Measurements from ENCODE around the gene HOXA7. TPM values are rescaled to one million over a fixed set of nuclear protein-coding genes. Genes with fewer than 3 reads are reported as not detected.

HOXA7 gene
- total RNA-seq: 1 to 10 TPM; 4.7 to 9.1 (median 7.3) TPM
- 10 to 100 TPM; 18.0 to 23.9 (median 18.0) TPM for polyA plus RNA-seq

GRCh38 chr7:27156508-27156898, at the start of gene HOXA7:
Gene HOXA7 (minus strand): TSS chr7:27156675. CDS start chr7:27156545, 130 bp downstream.
- H3K4me1 ChIP-seq: peaks cover 0 to 53% (median 43%) of the 10 kb centered on the region in 4 donors
- intact Hi-C loops (cut with DNase I): loop anchor here (5.0 kb wide), 2 partner anchors 299 to 1204 kb away; no protein-coding TSS in a partner anchor
- peak within 1 kb of the TSS in 3 of 4 donors; percentile 83 to 96 (median 91) for H3K27ac ChIP-seq
- DNase-seq: peak; percentile 96
- peak; percentile 8 to 39 for TF ChIP-seq POLR2A (IDR thresholded peaks at IDR 0.05)
- TF ChIP-seq CTCF (IDR thresholded peaks at IDR 0.05): no peak
- no peak for TF ChIP-seq EP300 (IDR thresholded peaks at IDR 0.05)
- peak; percentile 60 to 79 (median 74) for TF ChIP-seq POLR2AphosphoS5 (IDR thresholded peaks at IDR 0.05)
- H3K27me3 ChIP-seq: no peaks in the 10 kb centered on the region
- H3K9me3 ChIP-seq: no peaks in the 10 kb centered on the region
- peak within 1 kb of the TSS; percentile 51 to 76 (median 64) for H3K4me3 ChIP-seq
- H3K36me3 ChIP-seq: no peaks in the 10 kb centered on the region
- WGBS, 2 donors: 1% methylated on average over 33 of the region's 33 CpGs

- WGBS, 2 donors: 4 to 7% methylated on average over 52 of the region's 52 CpGs
- Histone ChIP-seq H3K9me3 (no peaks in the 10 kb centered on the region), H3K27ac (peak overlapping the region in 2 of 4 donors; percentile 2 to 51), H3K27me3 (peaks cover 17 to 80% (median 20%) of the 10 kb centered on the region in 3 donors), H3K36me3 (no peaks in the 10 kb centered on the region), H3K4me3 (peak overlapping the region; percentile 20 to 45 (median 35)), H3K4me1 (peaks cover 0 to 29% (median 27%) of the 10 kb centered on the region in 4 donors)
- no peak for DNase-seq
- TF ChIP-seq POLR2AphosphoS5 (IDR thresholded peaks at IDR 0.05) (peak in 1 of 4 donors; percentile 7), EP300 (IDR thresholded peaks at IDR 0.05) (no peak)
- intact Hi-C loops (cut with DNase I): loop anchor here (5.0 to 10.0 kb wide), 2 partner anchors 37 to 1199 kb away; partner anchors contain the start of gene EVX1
Observed at GRCh38 chr7:27205325-27206280, 49.1 kb upstream of the HOXA7 start.

GRCh38 chr7:27204851-27205322, 48.4 kb upstream of the HOXA7 start:
- no peak for DNase-seq
- peaks cover 0 to 31% (median 27%) of the 10 kb centered on the region in 4 donors for H3K4me1 ChIP-seq
- 2 to 6% methylated on average over 41 of the region's 41 CpGs for WGBS, 2 donors

GRCh38 chr7:27203964-27204594, 47.6 kb upstream of the HOXA7 start:
- no peaks in the 10 kb centered on the region for H3K36me3 ChIP-seq
- intact Hi-C loops (cut with DNase I): loop anchor here (5.0 to 10.0 kb wide), 3 partner anchors 538 to 1201 kb away; partner anchors contain the start of gene TAX1BP1
- H3K27me3 ChIP-seq: peaks cover 17 to 74% (median 19%) of the 10 kb centered on the region in 3 donors
- 11 to 30% methylated on average over 4 of the region's 4 CpGs for WGBS, 2 donors
- H3K4me1 ChIP-seq: peaks cover 0 to 32% (median 28%) of the 10 kb centered on the region in 4 donors
- TF ChIP-seq POLR2A (IDR thresholded peaks at IDR 0.05) (no peak), POLR2AphosphoS5 (IDR thresholded peaks at IDR 0.05) (no peak), CTCF (IDR thresholded peaks at IDR 0.05) (no peak), EP300 (IDR thresholded peaks at IDR 0.05) (no peak)
- DNase-seq: no peak
- peak overlapping the region in 1 of 4 donors; percentile 45 for H3K4me3 ChIP-seq
- H3K27ac ChIP-seq: peak overlapping the region in 2 of 4 donors; percentile 33 to 51
- no peaks in the 10 kb centered on the region for H3K9me3 ChIP-seq

More at GRCh38 chr7:27204851-27205322, 48.4 kb upstream of the HOXA7 start:
- peak in 1 of 4 donors; percentile 8 for TF ChIP-seq POLR2AphosphoS5 (IDR thresholded peaks at IDR 0.05)
- no peak for TF ChIP-seq CTCF (IDR thresholded peaks at IDR 0.05)
- Histone ChIP-seq H3K9me3 (no peaks in the 10 kb centered on the region), H3K4me3 (peak overlapping the region; percentile 20 to 45 (median 35)), H3K27ac (peak overlapping the region in 2 of 4 donors; percentile 2 to 51), H3K36me3 (no peaks in the 10 kb centered on the region), H3K27me3 (peaks cover 17 to 77% (median 19%) of the 10 kb centered on the region in 3 donors)
- intact Hi-C loops (cut with DNase I): loop anchor here (5.0 to 10.0 kb wide), 4 partner anchors 37 to 1200 kb away; partner anchors contain the start of genes EVX1 and TAX1BP1
